HG03196 (cell line): ENCODE measurements around the gene PHKA2.
"Not testable (repeated sequence)": the region's sequence is repeated elsewhere in the genome, so short reads cannot be mapped to it uniquely, and the experiment has no call there.

Experiments used
- ATAC-seq: cut with Tn5 transposase; IDR thresholded peaks from one replicate; pipeline ENCODE4 v1.9.1; 2021; ENCODE audit not compliant: unreplicated experiment

The PHKA2 gene

DNA sequence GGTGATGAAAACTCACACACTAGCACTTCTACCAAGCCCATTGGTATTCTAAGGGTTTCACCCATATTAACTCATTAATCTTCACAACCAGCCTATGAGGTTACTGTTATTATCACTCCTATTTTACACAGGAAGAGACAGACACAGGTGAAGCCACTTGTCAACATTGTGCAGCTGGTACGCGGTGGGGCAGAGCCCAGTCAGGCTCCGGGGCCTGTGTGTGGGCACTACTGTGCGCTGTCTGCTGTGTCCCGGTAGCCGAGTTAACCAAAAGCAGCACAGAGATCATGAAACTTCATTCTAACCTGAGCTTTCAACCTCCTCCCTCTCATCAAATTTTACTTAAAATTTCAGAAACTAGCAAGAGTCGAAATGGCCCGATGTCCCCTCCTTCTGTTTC is 111.3 kb downstream of the PHKA2 start:
- no peak for ATAC-seq

DNA sequence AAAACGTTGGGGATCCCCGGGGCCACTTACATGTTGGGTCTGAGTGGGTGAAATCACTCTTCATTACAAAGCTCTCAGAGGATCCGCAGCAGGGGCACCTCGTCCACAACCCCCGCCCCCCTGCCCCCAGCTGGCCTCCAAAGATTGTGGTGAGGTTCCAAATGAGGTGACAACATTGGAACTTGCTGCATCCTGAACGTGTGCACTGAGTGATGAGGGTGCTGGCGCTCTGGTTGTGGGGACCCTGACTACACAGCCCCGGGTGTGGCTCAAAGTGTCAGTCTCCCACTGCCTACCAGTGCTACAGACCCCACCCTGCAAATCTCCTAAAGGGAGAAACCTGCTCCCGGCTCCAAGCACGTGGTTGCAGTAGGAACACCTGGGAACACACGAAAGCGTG is 111.9 kb downstream of the PHKA2 start:
- no peak for ATAC-seq

DNA sequence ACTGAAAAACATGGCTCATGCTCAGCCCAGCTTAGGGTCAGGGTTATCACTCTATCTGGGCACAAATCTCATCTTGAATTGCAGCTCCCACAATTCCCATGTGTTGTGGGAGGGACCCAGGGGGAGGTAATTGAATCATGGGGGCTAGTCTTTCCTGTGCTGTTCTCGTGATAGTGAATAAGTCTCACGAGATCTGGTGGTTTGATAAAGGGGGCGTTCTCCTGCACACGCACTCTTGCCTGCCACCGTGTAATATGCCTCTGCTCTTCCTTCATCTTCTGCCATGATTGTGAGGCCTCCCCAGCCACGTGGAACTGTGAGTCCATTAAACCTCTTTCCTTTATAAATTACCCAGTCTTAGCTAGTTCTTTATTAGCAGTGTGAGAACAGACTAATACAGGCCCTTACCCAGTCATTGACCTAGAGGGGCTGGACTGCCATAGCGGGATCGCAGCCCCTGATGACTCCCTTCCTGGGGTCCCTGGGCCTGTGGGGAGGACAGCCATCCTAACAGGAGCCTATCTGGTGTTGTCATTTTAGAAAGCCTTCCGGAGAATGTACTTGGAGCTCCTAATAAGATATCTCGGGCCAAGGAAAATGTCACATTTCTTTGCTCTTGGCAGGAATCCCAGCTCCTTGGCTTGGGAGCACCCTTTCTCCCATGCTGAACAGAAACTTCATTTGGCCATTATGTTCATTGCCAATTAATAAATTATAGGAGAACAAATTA is 112.6 kb downstream of the PHKA2 start:
- no peak for ATAC-seq

DNA sequence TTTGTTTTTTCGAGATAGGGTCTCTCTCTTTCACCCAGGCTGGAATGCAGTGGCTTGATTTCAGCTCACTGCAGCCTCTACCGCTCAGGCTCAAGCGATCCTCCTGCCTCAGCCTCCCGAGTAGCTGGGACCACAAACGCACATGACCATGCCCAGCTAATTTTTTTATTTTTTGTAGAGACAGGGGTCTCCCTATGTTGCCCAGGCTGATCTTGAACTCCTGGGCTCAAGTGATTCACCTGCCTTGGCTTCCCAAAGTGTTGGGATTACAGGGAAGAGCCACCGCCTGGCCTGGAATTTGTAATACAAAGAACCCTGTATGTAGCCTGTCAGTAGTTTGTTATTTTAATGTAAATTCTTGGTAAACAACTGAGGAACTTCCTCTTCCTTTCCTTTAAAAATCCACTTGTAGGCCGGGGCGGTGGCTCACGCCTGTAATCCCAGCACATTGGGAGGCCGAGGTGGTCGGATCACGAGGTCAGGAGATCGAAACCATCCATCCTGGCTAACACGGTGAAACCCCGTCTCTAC is 119.5 kb downstream of the PHKA2 start:
- no peak for ATAC-seq

DNA sequence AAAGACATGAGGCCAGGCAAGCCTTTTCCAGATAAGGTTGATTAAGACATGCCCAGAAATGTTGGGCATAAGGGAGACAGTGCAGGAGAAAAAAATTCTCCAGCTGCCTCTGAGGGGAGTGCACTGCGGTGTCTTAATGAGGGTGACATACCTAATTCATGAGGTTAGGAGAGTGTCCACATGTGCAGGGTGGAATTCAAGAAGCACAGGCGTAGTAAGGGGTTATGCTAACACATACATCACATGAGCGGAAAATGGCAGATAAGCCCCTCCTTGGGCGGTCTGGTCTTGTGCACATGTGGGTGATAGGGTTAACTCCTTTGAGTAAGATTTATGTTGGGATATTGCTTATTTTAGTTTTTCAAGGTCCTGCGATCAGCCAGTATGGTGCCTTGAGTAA is 122.4 kb downstream of the PHKA2 start:
- no peak for ATAC-seq

DNA sequence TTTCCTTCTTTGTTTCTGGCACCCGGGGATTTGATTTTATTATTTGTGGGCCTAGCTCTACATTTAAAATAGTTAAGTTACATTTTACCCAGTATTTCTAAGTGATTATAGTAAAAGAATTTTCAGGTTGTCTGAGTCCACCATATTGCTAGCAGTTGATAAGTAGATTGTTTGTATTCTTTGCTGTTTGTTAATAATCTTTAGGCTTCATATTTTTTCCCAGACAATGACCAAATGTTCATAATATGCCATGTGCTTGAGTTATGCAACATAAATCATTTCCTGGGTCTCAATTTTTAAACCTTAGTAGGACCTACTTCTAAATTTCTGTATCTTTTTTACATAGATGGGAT is 127.3 kb downstream of the PHKA2 start:
- no peak for ATAC-seq

DNA sequence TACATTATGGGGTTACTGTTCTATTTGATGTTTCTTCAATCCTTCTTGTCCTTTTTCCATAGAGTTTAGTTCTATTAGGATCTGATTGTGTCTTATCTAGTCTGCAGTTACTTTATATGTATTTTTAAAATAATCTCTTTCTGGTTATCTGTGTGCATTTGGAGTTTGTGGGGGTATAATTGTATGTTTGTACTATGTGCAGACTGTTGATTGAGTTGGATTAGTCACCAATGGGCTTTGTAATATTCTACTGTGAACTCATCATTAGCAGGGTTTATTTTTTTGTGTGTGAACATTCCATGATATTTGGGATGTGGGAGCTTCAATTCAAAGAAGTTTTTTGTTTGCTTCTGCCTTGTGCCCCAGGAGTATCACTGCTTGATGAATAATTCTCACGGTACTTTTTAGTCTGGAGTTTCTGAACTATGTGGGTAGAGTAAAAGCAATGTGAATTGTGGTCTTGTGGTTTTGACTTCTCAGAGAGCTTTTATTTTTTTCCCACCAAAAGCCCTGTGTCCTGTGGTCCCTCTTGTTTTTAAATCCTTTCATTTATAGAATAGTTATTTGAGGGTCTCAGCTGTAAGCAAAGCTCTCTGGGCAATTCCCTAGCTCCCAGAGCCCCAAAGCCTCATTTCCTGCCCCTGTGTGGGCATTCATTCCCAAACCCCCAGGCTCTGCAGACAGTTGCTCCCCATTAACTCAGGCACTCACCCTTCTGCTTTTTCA is 127.8 kb downstream of the PHKA2 start:
- peak; percentile 92 for ATAC-seq

DNA sequence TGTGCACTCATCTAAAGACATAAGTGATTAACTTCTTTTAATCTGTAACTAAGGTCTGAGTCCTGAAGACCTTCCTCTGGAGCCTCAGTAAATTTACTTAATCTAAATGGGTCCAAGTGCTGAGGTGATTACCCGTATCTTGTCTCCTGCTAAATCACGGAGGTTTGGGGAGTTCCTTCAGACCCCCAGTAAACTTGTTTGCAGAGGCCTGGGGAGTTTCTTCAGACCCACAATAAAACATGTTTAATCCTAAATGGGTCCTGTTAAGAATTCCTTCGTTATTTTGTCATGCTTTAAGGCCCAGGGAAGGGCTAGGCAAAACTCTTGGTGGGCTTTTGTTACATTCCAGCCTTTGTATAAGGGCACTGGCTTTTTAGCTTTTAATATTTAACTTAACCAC is 136.0 kb downstream of the PHKA2 start:
- ATAC-seq: not testable (repeated sequence)
